ENCODE results near the gene SLC46A1.

SLC46A1 gene

DNA sequence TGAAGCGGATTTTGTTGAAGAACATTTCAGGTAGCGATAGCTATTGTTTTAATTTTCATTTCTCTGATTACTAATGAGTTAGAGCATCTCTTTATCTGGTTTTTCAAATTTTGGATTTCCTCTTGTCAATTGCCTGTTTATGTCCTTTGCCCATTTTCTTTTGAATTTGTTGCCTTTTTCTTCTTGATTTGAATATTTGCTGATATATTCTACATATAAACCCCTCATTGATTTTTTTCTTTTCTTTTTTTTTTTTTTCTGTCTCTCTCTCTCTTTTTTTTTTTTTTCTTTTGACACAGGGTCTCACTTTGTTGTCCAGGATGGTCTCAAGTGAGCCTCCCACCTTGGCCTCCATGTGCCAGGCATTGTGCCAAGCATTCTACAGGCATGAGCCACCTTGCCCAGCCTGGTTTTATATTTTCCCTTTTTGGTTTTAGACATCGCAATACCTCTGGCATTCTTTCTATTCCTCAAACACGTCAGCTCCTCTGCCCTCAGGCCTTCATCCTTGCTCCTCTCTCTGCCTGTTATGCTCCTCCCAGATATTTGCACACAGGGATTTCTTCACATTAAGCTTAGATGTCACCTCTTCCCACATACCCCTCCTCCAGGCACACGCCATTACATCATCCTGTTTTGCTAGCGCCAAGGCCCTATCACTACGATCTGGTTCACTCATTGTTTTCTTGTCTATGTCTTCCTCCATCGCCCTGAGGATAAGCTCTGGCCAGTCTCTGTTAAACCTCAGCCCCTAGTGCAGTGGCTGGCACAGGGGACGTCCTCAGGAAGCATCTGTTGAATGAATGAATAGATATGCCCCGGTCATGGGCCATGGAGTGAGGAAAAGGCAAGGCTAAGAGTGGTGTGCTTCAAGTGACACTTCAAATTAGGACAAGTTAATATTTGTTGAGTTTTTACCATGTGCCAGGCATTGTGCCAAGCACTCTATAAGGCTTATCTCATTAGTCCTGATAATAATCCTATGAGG, 25.9 kb downstream of the SLC46A1 start:
- DNase-seq = no peak

DNA sequence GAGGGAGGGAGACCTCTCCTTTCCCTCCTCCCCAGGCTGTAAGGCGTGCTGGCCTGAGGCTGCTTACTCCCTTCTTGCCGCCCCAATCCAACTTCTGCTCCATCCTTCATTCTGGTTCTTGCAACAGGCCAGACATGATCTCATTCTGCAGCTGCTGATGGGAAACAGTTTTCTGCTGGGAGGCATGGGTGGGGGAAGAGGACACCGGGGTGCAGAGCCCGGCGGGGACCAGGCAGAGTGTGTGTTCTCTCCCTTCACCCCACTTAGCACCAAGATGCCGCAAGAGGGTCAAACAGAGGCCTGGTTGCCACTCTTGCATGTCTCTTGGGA, 33.1 kb downstream of the SLC46A1 start:
- DNase-seq = no peak

DNA sequence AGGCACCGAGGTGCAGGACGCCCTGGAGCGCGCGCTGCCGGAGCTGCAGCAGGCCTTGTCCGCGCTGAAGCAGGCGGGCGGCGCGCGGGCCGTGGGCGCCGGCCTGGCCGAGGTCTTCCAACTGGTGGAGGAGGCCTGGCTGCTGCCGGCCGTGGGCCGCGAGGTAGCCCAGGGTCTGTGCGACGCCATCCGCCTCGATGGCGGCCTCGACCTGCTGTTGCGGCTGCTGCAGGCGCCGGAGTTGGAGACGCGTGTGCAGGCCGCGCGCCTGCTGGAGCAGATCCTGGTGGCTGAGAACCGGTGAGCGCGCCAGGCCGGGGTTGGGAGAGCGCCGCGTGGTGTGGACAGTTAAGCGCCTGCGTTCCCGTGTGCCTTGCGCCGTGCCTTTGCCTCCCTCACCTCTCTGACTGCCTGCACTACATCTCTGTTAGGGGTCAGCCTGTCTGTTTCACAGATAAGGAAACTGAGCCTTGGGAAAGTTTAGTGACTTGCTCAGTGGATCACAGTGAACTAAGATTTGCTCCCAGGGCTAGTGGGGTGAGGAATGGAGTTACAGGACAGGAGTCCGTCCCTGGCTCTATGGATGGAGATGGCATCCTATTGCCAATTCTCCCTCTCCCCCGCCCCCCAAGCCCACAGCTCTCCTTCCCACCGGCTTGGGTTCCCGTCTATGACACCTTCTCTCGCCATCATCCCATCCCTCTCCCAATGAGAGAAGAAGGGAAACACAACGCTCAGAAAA, 33.6 kb downstream of the SLC46A1 start:
- DNase-seq = peak; percentile 57

DNA sequence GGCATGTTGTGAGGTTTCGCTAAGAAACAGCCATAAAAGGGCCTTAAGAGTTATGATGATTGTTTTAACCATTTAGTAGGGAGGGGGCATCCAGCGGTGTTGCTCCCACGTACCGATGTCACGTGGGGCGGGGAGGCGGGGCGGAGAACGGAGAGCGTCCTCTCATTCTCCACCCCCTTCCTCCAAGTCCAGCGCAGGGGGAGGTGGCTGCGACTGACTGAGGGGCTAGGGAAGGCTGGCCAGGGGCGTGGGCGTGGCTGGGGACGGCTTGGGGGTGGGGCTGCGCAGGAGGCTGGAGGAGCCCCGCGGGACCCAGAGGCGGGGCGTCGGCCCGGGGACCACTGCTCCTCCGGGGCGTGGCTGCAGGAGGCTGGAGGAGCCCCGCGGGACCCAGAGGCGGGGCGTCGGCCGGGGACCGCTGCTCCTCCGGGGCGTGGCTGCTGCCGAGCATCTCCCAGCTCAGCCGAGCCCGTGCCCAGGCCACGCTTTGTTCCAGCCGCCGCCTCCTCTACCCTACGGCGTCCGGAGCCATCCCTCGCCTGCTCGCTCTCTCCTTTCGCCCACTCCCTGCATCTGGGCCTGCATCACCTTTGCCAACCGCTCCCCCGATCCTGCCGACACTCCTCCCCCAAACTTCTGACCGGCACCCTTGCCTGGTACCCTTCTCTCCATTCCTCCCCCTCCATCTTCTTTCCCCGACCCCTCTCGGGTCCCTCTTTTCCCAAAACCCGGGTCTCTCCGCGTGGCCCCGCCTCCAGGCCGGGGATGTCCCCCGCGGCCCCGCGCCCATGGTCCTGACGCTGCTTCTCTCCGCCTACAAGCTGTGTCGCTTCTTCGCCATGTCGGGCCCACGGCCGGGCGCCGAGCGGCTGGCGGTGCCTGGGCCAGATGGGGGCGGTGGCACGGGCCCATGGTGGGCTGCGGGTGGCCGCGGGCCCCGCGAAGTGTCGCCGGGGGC, 34.5 kb downstream of the SLC46A1 start, which contains the start of gene SARM1:
TSS of gene SARM1 (plus strand) at position 450 of the 958 bp plus-strand sequence. CDS start at position 789, 339 bp downstream.
- peak; percentile 94 for DNase-seq

DNA sequence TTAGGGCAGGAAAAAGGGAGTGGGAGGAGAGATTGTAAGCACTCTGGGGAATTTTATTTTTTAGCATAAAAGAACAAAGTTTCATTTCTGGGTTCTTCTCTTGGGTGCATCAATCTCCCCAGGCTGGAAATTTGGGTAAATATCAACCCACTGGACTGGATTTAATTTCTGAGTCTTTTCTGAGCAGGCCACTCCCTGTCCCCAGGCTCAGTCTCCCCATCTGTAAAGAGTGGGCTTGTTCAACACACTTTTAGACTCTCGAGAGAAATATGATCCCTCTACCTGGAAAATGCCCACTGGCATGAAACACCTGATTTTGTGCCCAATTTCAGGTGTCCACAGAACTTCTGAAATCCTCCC, 35.3 kb downstream of the SLC46A1 start:
- no peak for DNase-seq

DNA sequence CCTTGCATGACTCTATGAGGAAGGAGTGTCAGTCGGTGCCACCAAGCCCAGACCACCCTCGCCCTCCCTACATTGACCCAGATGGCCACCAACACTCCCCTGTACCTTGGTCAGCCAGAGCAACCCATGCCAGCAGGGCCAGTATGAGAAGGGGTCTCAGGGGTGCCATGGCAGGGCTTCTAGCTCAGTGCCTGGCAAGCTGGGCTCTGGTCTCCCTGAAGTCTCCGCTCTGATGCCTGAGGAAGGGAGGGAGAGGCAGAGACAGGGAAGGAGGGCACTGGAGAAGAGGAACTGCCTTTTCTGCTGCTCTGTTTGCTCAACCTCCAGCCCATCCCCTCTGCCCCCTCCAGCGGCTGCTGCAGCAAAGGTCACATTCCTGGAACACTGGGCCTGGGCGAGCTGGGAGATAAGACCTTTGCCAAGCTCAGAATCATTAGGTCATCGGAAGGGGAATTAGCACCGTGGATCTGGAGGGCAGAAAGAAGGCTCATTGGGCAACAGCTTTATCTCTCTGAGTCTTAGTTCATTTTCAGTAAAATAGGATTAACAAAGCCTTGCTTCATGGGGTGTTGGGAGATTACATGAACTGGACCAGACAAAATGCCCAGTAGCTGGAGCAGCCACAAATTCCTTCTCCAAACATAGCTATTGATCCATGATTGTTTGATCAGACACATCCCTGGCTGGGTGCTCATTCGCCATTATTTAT, 35.8 kb downstream of the SLC46A1 start, which contains the start of gene VTN:
TSS of gene VTN (minus strand) at position 273 of the 709 bp plus-strand sequence. CDS start at position 169, 104 bp downstream.
- DNase-seq = no peak

DNA sequence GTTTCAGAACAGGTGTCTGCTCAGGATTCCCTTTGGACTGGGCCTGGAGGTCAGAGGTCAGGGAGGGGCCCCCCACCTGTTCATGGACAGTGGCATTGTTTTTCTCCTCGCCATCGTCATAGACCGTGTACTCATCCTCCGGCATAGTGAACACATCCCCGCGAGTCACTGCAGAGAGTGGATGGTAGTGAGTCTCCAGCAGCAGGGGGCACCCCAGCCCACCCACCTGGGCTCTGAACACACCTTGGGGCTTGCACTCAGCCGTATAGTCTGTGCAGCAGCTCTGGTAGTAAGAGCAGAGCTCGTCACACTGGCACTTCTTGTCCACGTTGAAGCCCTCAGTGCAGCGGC, 36.4 kb downstream of the SLC46A1 start:
- DNase-seq = no peak

DNA sequence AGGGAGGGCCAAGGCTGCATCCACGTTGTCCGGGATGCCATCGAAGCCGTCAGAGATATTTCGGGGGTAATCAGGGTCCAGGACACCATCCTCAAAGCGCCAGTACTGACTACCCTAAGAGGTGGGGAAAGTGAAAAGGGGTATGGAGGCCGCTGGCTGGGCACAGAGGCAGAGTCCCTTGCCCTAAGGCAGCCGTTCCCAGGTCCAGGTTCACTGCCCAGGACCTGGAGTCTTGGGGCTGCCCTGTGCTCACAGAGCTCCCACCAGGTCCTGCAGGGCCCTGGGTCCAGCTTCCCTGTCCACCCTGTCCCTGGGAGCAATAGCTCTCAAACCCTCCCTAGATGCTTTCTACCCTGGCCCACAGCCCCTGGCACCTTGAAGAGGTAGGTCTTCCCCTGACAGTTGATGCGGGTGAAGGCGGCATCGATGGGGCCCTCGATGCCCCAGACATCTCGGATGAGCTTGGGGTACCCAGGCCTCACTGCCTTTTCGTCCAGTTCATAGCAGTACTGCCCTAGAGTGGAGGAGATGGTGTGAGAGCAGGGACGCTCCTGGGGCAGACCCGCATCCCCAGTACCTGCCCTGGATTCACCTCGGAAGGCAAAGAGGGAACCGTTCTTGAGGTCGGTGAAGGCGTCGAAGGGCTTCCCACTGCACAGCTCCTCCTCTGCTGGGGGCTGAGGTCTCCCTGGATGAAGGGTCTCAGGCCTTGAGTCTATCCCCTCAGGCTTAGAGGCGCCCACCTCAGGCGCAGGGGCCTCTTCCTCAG, 36.9 kb downstream of the SLC46A1 start:
- DNase-seq = no peak

DNA sequence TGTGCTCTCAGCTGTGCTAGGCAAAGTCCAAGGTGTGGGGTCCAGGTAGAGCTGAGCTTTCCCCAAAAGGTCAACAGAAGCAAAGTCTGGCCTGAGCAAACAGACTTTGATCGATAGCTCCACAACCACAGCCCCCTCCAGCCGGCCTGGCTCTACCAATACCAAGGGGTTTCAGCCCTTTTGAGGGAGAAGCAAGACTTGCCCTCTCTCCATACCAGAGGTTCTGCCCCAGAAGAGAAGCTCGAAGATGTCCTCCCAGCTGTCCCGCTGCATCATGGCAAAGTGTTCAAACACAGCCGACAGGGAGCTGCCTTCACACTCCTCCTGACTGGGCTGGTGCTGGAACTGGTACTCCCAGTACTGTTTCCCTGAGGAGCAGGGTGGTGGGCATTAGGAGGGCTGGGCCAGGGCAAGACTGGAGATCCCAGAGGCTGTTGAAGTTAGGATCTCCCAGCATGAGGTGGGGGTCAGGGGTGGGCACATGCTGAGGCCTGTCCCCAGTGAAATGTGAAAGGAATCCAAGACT, 37.6 kb downstream of the SLC46A1 start:
- DNase-seq = no peak

DNA sequence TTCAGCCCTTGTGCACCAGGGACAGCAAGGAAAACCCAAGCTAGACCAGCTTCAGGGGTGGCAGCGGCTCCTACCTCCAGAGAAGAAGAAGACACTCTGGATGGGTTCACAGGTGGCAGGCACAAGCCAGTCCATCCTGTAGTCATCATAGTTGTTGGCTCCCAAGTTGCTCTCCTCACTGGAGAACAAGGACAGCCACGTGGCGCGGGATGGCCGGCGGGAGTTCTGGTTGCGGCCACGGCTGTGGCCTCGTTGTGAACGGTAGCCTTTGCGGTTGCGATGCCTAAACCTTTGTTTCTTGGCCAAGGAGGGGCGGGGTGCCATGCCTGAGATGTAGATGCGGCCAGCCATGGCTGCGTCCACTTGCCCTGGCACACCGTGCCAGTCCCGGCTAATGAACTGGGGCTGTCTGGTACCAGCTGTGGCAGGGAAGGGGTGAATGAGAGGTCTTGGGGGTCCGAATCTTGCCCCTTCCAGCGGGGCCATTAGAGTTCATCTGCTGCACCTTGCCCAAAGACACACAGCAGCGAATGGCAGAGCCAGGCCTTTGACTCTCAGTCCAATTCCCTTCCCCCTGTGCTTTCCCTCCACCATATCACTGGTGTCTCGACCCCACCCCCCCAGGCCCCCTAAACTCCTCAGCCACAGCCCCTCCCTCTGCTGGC, 38.2 kb downstream of the SLC46A1 start:
- no peak for DNase-seq

DNA sequence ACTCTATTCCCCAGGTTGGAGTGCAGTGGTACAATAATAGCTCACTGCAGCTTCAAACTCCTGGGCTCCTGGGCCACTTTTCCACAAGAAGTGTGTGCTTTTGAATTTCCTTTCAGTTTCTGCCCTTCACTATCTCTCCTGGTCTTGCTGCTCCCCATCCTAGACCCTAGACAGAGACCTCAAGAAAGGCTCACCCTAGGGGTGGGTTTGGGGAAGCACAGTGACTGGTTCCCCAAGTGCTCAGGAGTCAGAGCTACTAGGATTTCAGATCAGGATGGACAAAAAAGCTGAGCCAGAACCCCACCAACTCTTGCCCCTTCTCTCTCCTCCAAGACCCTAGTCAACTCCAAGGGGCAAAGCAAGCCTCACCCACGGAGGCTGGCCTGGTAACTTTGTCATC, 39.4 kb downstream of the SLC46A1 start:
- no peak for DNase-seq

DNA sequence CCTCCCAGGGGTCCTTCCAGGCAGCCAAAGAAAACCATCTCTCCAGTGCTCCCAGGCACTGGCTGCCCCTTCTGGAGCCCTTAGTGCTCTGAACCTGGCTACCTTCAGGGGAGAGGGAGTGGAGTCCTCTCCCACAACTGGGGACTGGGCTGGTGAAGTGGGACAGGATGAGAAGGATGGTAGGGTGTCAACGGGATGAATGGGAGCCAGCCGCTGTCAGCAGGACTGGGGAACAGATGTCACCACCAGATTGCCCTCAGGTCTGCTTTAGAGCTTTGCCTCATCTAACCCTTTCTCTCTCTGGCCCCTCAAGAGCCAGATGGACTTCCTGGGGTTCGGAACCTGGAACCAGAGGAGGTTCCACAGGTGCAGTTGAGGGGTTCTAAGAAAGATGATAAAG, 40.5 kb downstream of the SLC46A1 start:
- DNase-seq = no peak

DNA sequence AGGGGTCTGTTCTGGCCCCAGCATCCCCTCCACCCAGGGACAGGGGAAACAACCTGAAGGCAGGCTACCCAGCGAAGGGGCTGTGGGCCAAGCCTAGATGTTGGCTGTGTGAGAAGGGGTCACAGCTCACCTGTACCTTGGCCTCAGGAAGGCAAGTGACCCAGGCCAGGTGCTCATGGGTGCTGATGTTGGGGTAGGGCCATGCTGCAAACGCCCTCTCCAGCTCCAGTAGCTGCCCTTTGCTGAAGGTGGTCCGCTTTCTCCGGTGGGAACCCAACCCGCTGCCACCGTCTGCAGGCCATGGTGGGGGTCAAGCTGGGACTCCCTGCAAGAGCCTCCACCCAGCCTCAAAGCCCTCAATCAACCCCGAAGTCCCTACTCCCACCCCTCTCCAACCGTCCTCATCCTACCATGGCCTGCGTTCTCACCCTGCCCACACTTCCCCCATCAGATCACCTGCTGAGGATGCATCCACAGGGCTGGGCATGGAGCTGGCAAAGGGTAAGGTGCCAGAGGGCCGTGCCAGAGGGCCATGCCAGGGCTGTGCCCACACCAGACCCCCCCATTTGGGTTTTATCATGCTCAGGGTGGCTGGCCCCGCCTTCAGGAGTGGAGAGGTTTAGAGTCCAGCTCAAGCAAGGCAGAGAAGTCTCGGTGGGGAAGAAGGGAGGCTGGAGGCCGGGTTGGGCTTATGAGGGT, 41.2 kb downstream of the SLC46A1 start, which contains the start of gene SEBOX:
TSS of gene SEBOX (minus strand) at position 535 of the 699 bp plus-strand sequence. CDS start at position 487, 48 bp downstream.
- no peak for DNase-seq

DNA sequence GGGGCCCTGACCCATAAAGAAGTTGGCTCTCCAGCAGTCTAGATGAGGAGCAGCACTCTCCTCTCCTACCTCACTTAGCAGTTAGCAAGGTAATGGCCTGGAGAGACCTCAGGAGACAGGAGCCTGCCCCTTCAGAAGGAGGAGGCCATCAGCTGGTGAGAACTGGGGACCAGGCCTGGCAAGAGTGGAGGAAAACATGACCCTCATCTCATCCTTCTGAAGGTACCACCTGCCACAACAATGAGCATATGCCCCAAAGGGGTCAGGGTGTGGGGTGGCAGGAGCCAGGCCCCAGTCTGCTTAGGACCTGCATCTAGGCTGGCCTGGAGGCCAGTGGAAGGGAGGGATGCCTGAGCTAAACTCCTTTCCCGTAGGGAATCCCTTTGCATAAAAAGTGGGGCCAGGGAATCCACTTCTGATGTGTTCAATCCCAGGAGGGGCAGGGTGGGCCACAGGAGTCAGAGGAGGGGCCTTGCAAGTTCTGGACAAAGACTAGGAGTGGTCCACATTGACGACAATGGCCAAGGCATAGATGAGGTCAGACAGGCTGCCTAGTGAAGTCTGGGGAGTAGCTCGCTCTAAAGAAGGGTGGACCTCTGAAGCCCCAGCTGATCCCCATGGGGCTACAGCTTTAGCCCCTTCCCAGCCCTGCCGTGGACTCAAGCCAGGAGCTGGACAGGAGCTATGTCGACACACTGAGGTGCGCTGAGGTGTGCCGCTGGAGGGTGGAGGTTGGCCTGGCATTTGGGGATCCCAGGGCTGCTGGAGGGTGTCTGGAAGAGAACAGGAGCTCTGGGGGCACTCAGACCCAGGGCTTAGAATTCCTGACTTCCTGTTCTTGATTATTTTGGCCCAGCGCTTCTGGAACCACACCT, 42.0 kb downstream of the SLC46A1 start:
- DNase-seq = no peak

DNA sequence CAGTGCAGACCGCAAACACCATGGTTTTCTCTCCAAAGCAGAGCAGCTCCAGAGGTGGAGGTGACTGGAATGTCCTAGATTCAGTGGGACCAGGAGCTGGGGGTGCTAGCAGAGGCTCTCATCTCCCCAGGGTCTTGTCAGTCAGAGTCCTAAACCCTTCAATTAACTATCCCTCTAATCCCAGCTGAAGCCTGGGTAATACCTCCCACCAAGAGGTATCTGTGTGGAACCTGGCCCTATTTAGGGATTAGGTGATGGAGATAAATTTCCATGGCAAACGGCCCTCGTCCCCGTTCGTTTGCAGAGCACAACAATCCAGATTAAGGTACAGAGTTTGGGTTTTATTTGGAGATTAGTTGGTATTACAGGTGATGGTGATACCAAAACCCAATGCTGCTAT, 42.8 kb downstream of the SLC46A1 start:
- DNase-seq = no peak

DNA sequence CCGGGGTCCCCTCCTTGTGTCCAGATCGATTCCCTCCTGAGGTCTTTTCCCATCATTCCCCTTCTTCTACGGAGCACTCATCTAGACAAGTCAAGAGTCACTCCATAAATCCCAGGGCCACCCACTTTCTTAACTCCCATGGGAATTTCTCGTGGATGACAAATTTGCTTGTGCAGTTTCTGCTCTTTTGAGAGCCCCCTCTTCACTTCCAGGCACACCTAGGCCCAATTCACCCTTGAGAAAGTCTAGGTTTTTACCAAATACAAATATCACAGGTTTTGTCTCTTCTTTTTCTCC, 48.2 kb downstream of the SLC46A1 start:
- DNase-seq = no peak

DNA sequence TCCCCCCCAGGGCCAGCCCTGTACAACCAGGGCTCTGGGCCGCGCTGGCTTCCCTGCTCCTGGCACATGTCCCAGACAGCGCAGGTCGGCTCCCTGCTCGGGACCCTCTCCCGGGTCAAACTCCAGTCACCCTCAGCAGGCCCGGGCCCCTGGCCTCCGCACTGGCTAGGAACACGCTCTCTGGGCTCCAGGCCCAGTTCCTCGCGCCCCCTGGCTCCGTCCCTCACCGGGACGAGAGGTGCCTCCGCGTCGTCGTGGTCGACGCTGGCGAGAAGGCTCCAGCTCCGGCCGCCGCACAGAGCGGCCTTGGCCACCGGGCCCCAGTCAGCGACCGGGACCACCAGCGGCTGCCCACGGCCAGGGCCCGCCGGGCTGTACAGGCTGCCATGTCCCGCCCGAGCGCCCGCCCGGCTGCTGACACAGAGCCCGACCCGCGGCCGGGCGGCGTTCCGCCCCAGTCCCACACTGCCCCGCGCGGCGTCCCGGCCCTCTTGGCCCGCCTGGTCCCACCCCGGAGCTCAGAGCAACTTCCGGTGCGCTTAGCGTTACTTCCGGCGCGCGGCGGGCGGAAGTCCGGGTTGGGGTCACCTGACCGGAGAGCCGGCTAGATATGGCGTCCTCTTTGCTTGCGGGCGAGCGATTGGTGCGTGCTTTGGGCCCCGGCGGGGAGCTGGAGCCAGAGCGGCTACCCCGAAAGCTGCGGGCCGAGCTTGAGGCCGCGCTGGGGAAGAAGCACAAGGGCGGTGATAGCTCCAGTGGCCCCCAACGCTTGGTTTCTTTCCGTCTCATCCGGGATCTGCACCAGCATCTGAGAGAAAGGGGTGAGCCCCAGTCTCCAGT, 48.7 kb downstream of the SLC46A1 start, which contains the start of gene POLDIP2:
TSS of gene POLDIP2 (minus strand) at position 467 of the 840 bp plus-strand sequence. CDS start at position 388, 79 bp downstream.
- peak; percentile 96 for DNase-seq

DNA sequence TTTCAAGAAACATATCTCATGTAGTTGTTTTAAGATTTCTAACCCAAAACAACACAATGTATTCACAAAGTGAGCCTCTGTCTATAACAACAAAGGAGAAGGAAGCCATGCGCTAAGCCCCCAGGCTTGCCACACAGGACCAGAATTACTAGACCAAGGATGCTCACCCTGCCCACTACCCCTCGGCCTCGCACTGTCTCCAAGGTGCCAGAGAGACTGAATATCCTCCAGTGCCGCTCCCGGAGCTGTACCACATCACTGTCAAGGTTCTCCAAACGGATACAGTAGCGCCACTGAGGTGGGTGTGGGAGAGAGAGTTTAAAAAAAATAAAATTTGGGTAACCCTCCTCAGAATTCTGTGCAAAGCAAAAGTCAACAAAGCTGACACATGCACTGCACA, 55.7 kb downstream of the SLC46A1 start:
- DNase-seq = no peak

Measured in stimulated activated CD8-positive, alpha-beta memory T cell treated with anti-CD3 and anti-CD28 coated beads, Interleukin-4, amount 100 ng/mL, for 48 hours (primary cell).